ENCODE data around the gene PDE4D.

PDE4D gene

GRCh38 chr5:59684388-59685190, 208.9 kb downstream of the PDE4D start:
- TF ChIP-seq CTCF (IDR thresholded peaks at IDR 0.05; ENCODE audit: insufficient read depth, low read length, poor library complexity, severe bottlenecking): no peak
- Histone ChIP-seq H3K4me3 (replicated peaks; ENCODE audit: low read depth, low read length) (no peak overlapping the region), H3K27me3 (replicated peaks; ENCODE audit: control insufficient read depth, insufficient read depth, low read length) (no peaks in the 10 kb centered on the region), H3K36me3 (ENCODE audit: control insufficient read depth, insufficient read depth, low read length) (no peaks in the 10 kb centered on the region)
- DNase-seq (ENCODE audit: extremely low read depth, insufficient read length): no peak

GRCh38 chr5:59683311-59683710, 210.2 kb downstream of the PDE4D start:
- Histone ChIP-seq H3K27me3 (replicated peaks; ENCODE audit: control insufficient read depth, insufficient read depth, low read length) (no peaks in the 10 kb centered on the region), H3K4me3 (replicated peaks; ENCODE audit: low read depth, low read length) (no peak overlapping the region), H3K36me3 (ENCODE audit: control insufficient read depth, insufficient read depth, low read length) (no peaks in the 10 kb centered on the region)
- DNase-seq (ENCODE audit: extremely low read depth, insufficient read length): no peak
- TF ChIP-seq CTCF (IDR thresholded peaks at IDR 0.05; ENCODE audit: insufficient read depth, low read length, poor library complexity, severe bottlenecking): no peak

GRCh38 chr5:59682542-59682941, 211.0 kb downstream of the PDE4D start:
- no peak for DNase-seq (ENCODE audit: extremely low read depth, insufficient read length)
- Histone ChIP-seq H3K27me3 (replicated peaks; ENCODE audit: control insufficient read depth, insufficient read depth, low read length) (no peaks in the 10 kb centered on the region), H3K36me3 (ENCODE audit: control insufficient read depth, insufficient read depth, low read length) (no peaks in the 10 kb centered on the region), H3K4me3 (replicated peaks; ENCODE audit: low read depth, low read length) (no peak overlapping the region)
- no peak for TF ChIP-seq CTCF (IDR thresholded peaks at IDR 0.05; ENCODE audit: insufficient read depth, low read length, poor library complexity, severe bottlenecking)

GRCh38 chr5:59678943-59679342, 214.6 kb downstream of the PDE4D start:
- no peak for TF ChIP-seq CTCF (IDR thresholded peaks at IDR 0.05; ENCODE audit: insufficient read depth, low read length, poor library complexity, severe bottlenecking)
- H3K4me3 ChIP-seq (replicated peaks; ENCODE audit: low read depth, low read length): no peak overlapping the region
- no peaks in the 10 kb centered on the region for H3K36me3 ChIP-seq (ENCODE audit: control insufficient read depth, insufficient read depth, low read length)
- H3K27me3 ChIP-seq (replicated peaks; ENCODE audit: control insufficient read depth, insufficient read depth, low read length): no peaks in the 10 kb centered on the region
- no peak for DNase-seq (ENCODE audit: extremely low read depth, insufficient read length)

GRCh38 chr5:59674763-59675162, 218.8 kb downstream of the PDE4D start:
- DNase-seq (ENCODE audit: extremely low read depth, insufficient read length): no peak
- no peak for TF ChIP-seq CTCF (IDR thresholded peaks at IDR 0.05; ENCODE audit: insufficient read depth, low read length, poor library complexity, severe bottlenecking)
- H3K4me3 ChIP-seq (replicated peaks; ENCODE audit: low read depth, low read length): no peak overlapping the region

More at GRCh38 chr5:59674763-59675162, 218.8 kb downstream of the PDE4D start:
- H3K36me3 ChIP-seq (ENCODE audit: control insufficient read depth, insufficient read depth, low read length): no peaks in the 10 kb centered on the region
- H3K27me3 ChIP-seq (replicated peaks; ENCODE audit: control insufficient read depth, insufficient read depth, low read length): no peaks in the 10 kb centered on the region
